ENCODE data around the gene IL34.
"Not testable (repeated sequence)": the region's sequence is repeated elsewhere in the genome, so short reads cannot be mapped to it uniquely, and the experiment has no call there.

IL34 gene

DNA sequence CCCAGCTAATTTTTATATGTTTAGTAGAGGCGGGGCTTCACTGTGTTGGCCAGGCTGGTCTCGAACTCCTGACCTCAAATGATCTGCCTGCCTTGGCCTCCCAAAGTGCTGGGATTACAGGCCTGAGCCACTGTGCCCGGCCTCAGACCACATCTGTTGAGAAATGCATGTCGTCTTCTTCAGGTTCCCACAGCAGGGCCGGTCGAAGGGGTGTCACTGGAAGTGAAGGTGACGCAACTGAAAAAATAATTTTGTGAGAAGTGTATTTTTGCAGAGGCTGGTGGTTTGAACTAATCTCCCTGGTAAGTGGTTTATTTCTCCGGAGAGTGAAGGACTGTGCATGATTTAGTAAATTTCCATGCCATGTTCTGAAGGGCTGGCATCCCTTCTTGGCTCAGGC, 33.4 kb upstream of the IL34 start:
- H3K36me3 ChIP-seq (ENCODE audit: control insufficient read depth in 4 of 4, insufficient read depth in 4 of 4, low read length in 3 of 4) = no peaks in the 10 kb centered on the region
- H3K27ac ChIP-seq (ENCODE audit: insufficient read depth in 1 of 2, low read depth in 1 of 2, low read length in 2 of 2, poor library complexity in 1 of 2, severe bottlenecking in 2 of 2) = no peak overlapping the region
- no peak for DNase-seq
- 96% methylated on average over 8 of the region's 8 CpGs for WGBS (ENCODE audit: insufficient coverage)
- no peaks in the 10 kb centered on the region for H3K9me3 ChIP-seq (ENCODE audit: control extremely low read depth in 1 of 5, control insufficient read depth in 4 of 5, insufficient read depth in 2 of 5, low read depth in 1 of 5, low read length in 4 of 5)
- ChIA-PET POLR2A (no interaction called here), CTCF (no interaction called here)
- H3K4me1 ChIP-seq (ENCODE audit: control extremely low read depth in 1 of 4, control insufficient read depth in 4 of 4, insufficient read depth in 4 of 4, low read length in 3 of 4) = no peaks in the 10 kb centered on the region
- no peaks in the 10 kb centered on the region for H3K27me3 ChIP-seq (replicated peaks in 2 of 5; ENCODE audit: control insufficient read depth in 4 of 5, insufficient read depth in 5 of 5, low read length in 4 of 5)
- no peak overlapping the region for H3K4me3 ChIP-seq (ENCODE audit: control insufficient read depth in 1 of 7, extremely low read depth in 1 of 7, insufficient read depth in 4 of 7, low read depth in 2 of 7, low read length in 6 of 7)

DNA sequence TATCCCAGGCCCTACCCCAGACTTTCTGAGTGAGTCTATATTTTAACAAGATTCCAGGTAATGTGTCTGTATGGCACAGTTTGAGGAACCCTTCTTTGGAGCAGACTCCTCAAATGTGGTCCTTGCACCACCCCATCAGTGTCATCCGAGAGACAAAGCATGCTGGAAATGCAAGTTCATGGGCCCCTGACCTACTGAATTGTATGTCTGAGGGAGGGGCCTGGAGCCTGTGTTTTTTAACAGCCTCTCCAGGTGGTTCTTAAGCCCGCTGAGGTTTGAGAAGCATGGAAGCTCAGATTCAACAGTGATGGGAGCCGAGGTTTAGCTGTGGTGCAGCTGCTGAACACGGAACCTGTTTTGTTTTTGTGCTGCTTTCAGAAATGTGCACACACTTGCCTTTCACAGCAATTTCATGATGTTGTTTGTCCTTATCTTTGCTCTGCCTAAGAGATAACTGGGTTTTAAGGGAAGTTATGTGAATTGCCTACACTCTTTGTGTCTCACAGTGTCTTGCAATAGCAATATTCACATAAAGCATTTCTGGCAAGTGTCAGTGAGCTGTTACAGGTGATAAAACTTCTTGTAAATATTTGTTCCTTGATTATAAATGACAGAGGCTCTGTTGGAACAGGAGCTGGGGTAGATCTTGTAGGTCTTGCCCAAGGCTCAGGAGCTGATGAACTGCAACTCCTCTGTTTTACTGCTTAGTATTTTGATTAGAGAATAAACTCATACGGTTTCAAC, 32.0 kb upstream of the IL34 start:
- no peak overlapping the region for H3K4me3 ChIP-seq (ENCODE audit: control insufficient read depth in 1 of 7, extremely low read depth in 1 of 7, insufficient read depth in 4 of 7, low read depth in 2 of 7, low read length in 6 of 7)
- POLR2A ChIA-PET = no interaction called here
- no peaks in the 10 kb centered on the region for H3K27me3 ChIP-seq (replicated peaks in 2 of 5; ENCODE audit: control insufficient read depth in 4 of 5, insufficient read depth in 5 of 5, low read length in 4 of 5)
- no peaks in the 10 kb centered on the region for H3K36me3 ChIP-seq (ENCODE audit: control insufficient read depth in 4 of 4, insufficient read depth in 4 of 4, low read length in 3 of 4)
- WGBS (ENCODE audit: insufficient coverage) = 92% methylated on average over 3 of the region's 5 CpGs
- no peaks in the 10 kb centered on the region for H3K9me3 ChIP-seq (ENCODE audit: control extremely low read depth in 1 of 5, control insufficient read depth in 4 of 5, insufficient read depth in 2 of 5, low read depth in 1 of 5, low read length in 4 of 5)
- no peak overlapping the region for H3K27ac ChIP-seq (ENCODE audit: insufficient read depth in 1 of 2, low read depth in 1 of 2, low read length in 2 of 2, poor library complexity in 1 of 2, severe bottlenecking in 2 of 2)
- H3K4me1 ChIP-seq (ENCODE audit: control extremely low read depth in 1 of 4, control insufficient read depth in 4 of 4, insufficient read depth in 4 of 4, low read length in 3 of 4) = no peaks in the 10 kb centered on the region
- no peak for DNase-seq
- CTCF ChIA-PET = no interaction called here

DNA sequence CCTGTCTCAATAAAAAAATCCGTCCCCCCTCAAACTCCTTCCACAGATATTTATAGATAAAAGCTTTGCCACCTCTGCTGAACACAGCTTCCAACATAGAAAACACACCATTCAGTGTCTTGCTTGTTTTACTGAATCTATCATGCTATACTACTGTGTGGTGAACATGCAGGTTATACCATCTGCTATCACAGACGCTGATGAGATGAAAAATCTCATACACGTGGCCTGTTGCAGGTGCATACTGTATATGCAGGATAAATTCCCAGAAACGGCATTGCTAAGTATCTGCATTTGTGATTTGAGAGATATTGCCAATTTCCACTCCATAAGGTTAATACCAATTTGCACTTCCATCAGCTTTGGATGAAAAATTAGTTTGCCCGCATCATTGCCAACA, 30.4 kb upstream of the IL34 start:
- Histone ChIP-seq H3K27me3 (replicated peaks in 2 of 5; ENCODE audit: control insufficient read depth in 4 of 5, insufficient read depth in 5 of 5, low read length in 4 of 5) (no peaks in the 10 kb centered on the region), H3K9me3 (ENCODE audit: control extremely low read depth in 1 of 5, control insufficient read depth in 4 of 5, insufficient read depth in 2 of 5, low read depth in 1 of 5, low read length in 4 of 5) (no peaks in the 10 kb centered on the region), H3K27ac (ENCODE audit: insufficient read depth in 1 of 2, low read depth in 1 of 2, low read length in 2 of 2, poor library complexity in 1 of 2, severe bottlenecking in 2 of 2) (no peak overlapping the region), H3K4me3 (ENCODE audit: control insufficient read depth in 1 of 7, extremely low read depth in 1 of 7, insufficient read depth in 4 of 7, low read depth in 2 of 7, low read length in 6 of 7) (no peak overlapping the region), H3K36me3 (ENCODE audit: control insufficient read depth in 4 of 4, insufficient read depth in 4 of 4, low read length in 3 of 4) (no peaks in the 10 kb centered on the region), H3K4me1 (ENCODE audit: control extremely low read depth in 1 of 4, control insufficient read depth in 4 of 4, insufficient read depth in 4 of 4, low read length in 3 of 4) (no peaks in the 10 kb centered on the region)
- no peak for DNase-seq
- ChIA-PET POLR2A (no interaction called here), CTCF (interaction anchor here (0.6 kb wide), 1 partner anchor 505 kb away, joined by 3 read pairs; no protein-coding TSS in a partner anchor)
- 100% methylated on average over 2 of the region's 5 CpGs for WGBS (ENCODE audit: insufficient coverage)

DNA sequence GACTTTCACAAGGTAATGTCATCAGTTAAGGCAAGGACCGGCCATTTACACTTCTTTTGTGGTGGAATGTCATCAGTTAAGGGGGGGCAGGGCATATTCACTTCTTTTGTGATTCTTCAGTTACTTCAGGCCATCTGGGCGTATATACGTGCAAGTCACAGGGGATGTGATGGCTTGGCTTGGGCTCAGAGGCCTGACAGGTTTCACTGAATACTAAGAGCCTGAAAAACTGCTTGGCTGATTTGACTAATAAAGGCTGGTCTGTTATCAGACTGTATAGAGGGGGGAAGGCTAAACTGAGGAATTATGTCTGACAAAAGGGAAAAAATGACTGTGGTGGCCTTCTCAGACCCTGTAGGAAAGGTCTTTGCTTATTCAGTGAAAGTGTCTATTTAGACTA, 24.5 kb upstream of the IL34 start:
- DNase-seq; POLR2A ChIA-PET; H3K9me3 ChIP-seq (ENCODE audit: control extremely low read depth in 1 of 5, control insufficient read depth in 4 of 5, insufficient read depth in 2 of 5, low read depth in 1 of 5, low read length in 4 of 5); CTCF ChIA-PET; H3K4me1 ChIP-seq (ENCODE audit: control extremely low read depth in 1 of 4, control insufficient read depth in 4 of 4, insufficient read depth in 4 of 4, low read length in 3 of 4); H3K36me3 ChIP-seq (ENCODE audit: control insufficient read depth in 4 of 4, insufficient read depth in 4 of 4, low read length in 3 of 4); H3K27ac ChIP-seq (ENCODE audit: insufficient read depth in 1 of 2, low read depth in 1 of 2, low read length in 2 of 2, poor library complexity in 1 of 2, severe bottlenecking in 2 of 2); H3K4me3 ChIP-seq (ENCODE audit: control insufficient read depth in 1 of 7, extremely low read depth in 1 of 7, insufficient read depth in 4 of 7, low read depth in 2 of 7, low read length in 6 of 7); H3K27me3 ChIP-seq (replicated peaks in 2 of 5; ENCODE audit: control insufficient read depth in 4 of 5, insufficient read depth in 5 of 5, low read length in 4 of 5): not testable (repeated sequence)
- 62% methylated on average over 3 of the region's 3 CpGs for WGBS (ENCODE audit: insufficient coverage)

DNA sequence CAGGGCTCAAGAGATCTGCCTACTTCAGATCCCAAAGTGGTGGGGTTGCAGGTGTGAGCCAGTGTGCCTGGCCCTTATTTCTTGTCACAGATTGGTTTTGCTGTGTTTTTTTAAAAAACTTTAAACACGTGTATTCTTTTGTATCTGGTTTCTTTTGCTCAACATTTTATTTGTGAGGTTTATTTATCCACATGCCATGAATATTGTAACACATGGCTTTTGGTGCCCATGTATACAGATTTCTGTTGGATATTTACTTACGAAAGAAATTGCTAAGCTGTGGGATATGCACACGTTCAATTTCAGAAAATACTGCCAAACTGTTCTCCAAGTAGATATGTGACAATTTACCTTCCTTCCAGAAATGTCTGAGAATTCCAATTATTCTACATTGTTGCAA, 18.7 kb upstream of the IL34 start:
- no peaks in the 10 kb centered on the region for H3K27me3 ChIP-seq (replicated peaks in 2 of 5; ENCODE audit: control insufficient read depth in 4 of 5, insufficient read depth in 5 of 5, low read length in 4 of 5)
- H3K36me3 ChIP-seq (ENCODE audit: control insufficient read depth in 4 of 4, insufficient read depth in 4 of 4, low read length in 3 of 4) = no peaks in the 10 kb centered on the region
- no peak overlapping the region for H3K4me3 ChIP-seq (ENCODE audit: control insufficient read depth in 1 of 7, extremely low read depth in 1 of 7, insufficient read depth in 4 of 7, low read depth in 2 of 7, low read length in 6 of 7)
- ChIA-PET POLR2A (no interaction called here), CTCF (no interaction called here)
- H3K4me1 ChIP-seq (ENCODE audit: control extremely low read depth in 1 of 4, control insufficient read depth in 4 of 4, insufficient read depth in 4 of 4, low read length in 3 of 4) = no peaks in the 10 kb centered on the region
- no peak for DNase-seq
- H3K9me3 ChIP-seq (ENCODE audit: control extremely low read depth in 1 of 5, control insufficient read depth in 4 of 5, insufficient read depth in 2 of 5, low read depth in 1 of 5, low read length in 4 of 5) = peaks cover 0 to 4% (median 2%) of the 10 kb centered on the region in 5 experiments
- H3K27ac ChIP-seq (ENCODE audit: insufficient read depth in 1 of 2, low read depth in 1 of 2, low read length in 2 of 2, poor library complexity in 1 of 2, severe bottlenecking in 2 of 2) = no peak overlapping the region
- WGBS (ENCODE audit: insufficient coverage) = 100% methylated on average over 2 of the region's 3 CpGs

DNA sequence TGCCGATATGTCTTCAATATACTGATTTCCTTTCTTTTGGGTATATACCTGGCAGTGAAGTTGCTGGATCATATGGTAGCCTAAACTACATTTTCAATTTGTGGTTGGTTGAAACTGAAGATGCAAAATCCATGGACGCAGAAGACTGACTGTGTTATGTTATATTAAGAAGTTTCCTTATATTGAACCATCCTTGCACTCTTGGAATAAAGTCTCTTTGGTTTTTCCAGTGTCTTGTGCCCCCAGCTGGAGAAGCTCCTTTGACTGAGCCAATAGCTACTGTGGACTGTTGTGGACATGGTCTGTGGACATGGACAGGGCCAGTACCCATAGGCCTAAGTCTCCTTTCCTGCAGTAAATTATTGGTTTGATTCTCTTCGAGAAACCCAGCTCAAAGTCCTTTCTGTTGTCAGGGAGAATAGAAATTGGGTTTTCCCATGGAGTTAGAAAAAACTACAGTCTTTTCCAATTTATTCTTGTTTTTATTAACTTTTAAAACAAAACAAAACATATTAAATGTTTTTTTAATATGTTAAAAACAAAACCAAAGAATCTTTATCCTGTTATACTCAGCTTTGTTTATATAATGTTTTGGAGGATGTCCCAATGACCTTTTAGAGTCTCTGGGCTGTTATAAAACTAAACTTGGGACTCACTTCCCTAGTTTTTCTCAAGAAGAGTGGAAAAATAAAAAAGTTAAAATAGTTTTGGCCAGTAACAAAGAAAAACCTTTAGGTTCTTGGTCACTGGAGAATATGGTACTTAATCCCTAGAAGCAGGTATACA, 15.2 kb upstream of the IL34 start:
- H3K4me1 ChIP-seq (ENCODE audit: control extremely low read depth in 1 of 4, control insufficient read depth in 4 of 4, insufficient read depth in 4 of 4, low read length in 3 of 4) = no peaks in the 10 kb centered on the region
- peaks cover 0 to 4% (median 2%) of the 10 kb centered on the region in 5 experiments for H3K9me3 ChIP-seq (ENCODE audit: control extremely low read depth in 1 of 5, control insufficient read depth in 4 of 5, insufficient read depth in 2 of 5, low read depth in 1 of 5, low read length in 4 of 5)
- no peaks in the 10 kb centered on the region for H3K36me3 ChIP-seq (ENCODE audit: control insufficient read depth in 4 of 4, insufficient read depth in 4 of 4, low read length in 3 of 4)
- ChIA-PET CTCF (interaction anchor here (0.6 kb wide), 1 partner anchor 139 kb away, joined by 3 read pairs; no protein-coding TSS in a partner anchor), POLR2A (no interaction called here)
- DNase-seq = no peak
- H3K27me3 ChIP-seq (replicated peaks in 2 of 5; ENCODE audit: control insufficient read depth in 4 of 5, insufficient read depth in 5 of 5, low read length in 4 of 5) = no peaks in the 10 kb centered on the region
- H3K4me3 ChIP-seq (ENCODE audit: control insufficient read depth in 1 of 7, extremely low read depth in 1 of 7, insufficient read depth in 4 of 7, low read depth in 2 of 7, low read length in 6 of 7) = no peak overlapping the region
- WGBS (ENCODE audit: insufficient coverage) = 100% methylated on average over 2 of the region's 3 CpGs
- no peak overlapping the region for H3K27ac ChIP-seq (ENCODE audit: insufficient read depth in 1 of 2, low read depth in 1 of 2, low read length in 2 of 2, poor library complexity in 1 of 2, severe bottlenecking in 2 of 2)

DNA sequence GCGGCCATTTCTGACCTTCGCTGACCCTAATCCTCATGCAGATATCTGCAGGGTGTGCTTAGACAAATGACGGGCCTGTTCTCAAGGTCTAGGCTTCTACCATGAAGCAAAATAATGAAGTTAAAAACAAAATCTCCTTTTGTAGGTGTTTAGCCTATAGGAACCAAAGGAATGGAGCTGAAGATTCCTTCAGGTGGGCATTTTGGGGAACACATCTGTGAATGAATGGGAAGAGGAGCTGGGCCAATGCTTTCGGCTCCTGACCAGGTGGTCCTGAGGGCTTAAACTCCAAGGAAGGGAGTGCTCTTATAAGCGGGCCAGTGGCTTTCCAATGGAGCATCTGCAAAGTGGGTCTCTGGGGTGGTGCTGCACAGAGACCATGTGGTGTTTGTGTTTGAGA, 14.1 kb upstream of the IL34 start:
- no peaks in the 10 kb centered on the region for H3K27me3 ChIP-seq (replicated peaks in 2 of 5; ENCODE audit: control insufficient read depth in 4 of 5, insufficient read depth in 5 of 5, low read length in 4 of 5)
- no peaks in the 10 kb centered on the region for H3K36me3 ChIP-seq (ENCODE audit: control insufficient read depth in 4 of 4, insufficient read depth in 4 of 4, low read length in 3 of 4)
- peaks cover 0 to 4% (median 2%) of the 10 kb centered on the region in 5 experiments for H3K9me3 ChIP-seq (ENCODE audit: control extremely low read depth in 1 of 5, control insufficient read depth in 4 of 5, insufficient read depth in 2 of 5, low read depth in 1 of 5, low read length in 4 of 5)
- ChIA-PET CTCF (no interaction called here), POLR2A (no interaction called here)
- no peaks in the 10 kb centered on the region for H3K4me1 ChIP-seq (ENCODE audit: control extremely low read depth in 1 of 4, control insufficient read depth in 4 of 4, insufficient read depth in 4 of 4, low read length in 3 of 4)
- WGBS (ENCODE audit: insufficient coverage) = 100% methylated on average over 5 of the region's 5 CpGs
- no peak overlapping the region for H3K27ac ChIP-seq (ENCODE audit: insufficient read depth in 1 of 2, low read depth in 1 of 2, low read length in 2 of 2, poor library complexity in 1 of 2, severe bottlenecking in 2 of 2)
- H3K4me3 ChIP-seq (ENCODE audit: control insufficient read depth in 1 of 7, extremely low read depth in 1 of 7, insufficient read depth in 4 of 7, low read depth in 2 of 7, low read length in 6 of 7) = no peak overlapping the region
- DNase-seq = no peak

Measured in common myeloid progenitor, CD34-positive (primary cell).